OCI-LY7 (cell line): Measurements from ENCODE around the gene RASD1. TPM values are rescaled to one million over a fixed set of nuclear protein-coding genes. Genes with fewer than 3 reads are reported as not detected.

Experiments
- BruUV-seq: library from RNA; stranded (reverse); fragments of 400-500 nt; replicated peaks from 2 replicates; lab custom pipeline; 2021; lab: Mats Ljungman, UMichigan
- CTCF ChIA-PET: fragments of 300-600 bp; sonication (Branson Sonifier 250); formaldehyde crosslinking; loops from one replicate; lab custom pipeline; 2022; ENCODE audit warnings: antibody characterized with exemption; ENCODE audit not compliant: unreplicated experiment; lab: Charles Lee
- POLR2A ChIA-PET: fragments of 300-600 bp; sonication (Branson Sonifier 250); formaldehyde crosslinking; loops from one replicate; lab custom pipeline; 2022; ENCODE audit warnings: antibody characterized with exemption; lab: Charles Lee
- DNase-seq: peaks from one replicate; pipeline ENCODE4 v3.0.0-alpha.2; 2015; ENCODE audit warnings: low spot score
- H2AFZ ChIP-seq: fragments of 200-600 bp; sonication (generic), shearing (Covaris generic); 2 replicates; pipeline ENCODE4 v1.6.1; 2014; ENCODE audit warnings: mild to moderate bottlenecking, antibody characterized with exemption, low read length, moderate library complexity
- H3K27ac ChIP-seq: fragments of 200-600 bp; sonication (generic); 2 replicates; pipeline ENCODE4 v1.5.1; 2014; ENCODE audit warnings: mixed run types, low read depth, mild to moderate bottlenecking, moderate library complexity, low read length, inconsistent platforms; ENCODE audit not compliant: poor library complexity, severe bottlenecking
- H3K36me3 ChIP-seq: fragments of 200-600 bp; sonication (generic); 2 replicates; pipeline ENCODE4 v1.6.1; 2014; ENCODE audit warnings: mild to moderate bottlenecking, antibody characterized with exemption, low read length, moderate library complexity, mixed read lengths; ENCODE audit not compliant: insufficient read depth
- H3K4me1 ChIP-seq: fragments of 200-600 bp; sonication (generic); 2 replicates; pipeline ENCODE4 v1.5.1; 2014; ENCODE audit warnings: mild to moderate bottlenecking, low read length; ENCODE audit not compliant: insufficient read depth, poor library complexity, severe bottlenecking
- H3K4me2 ChIP-seq: fragments of 200-600 bp; sonication (generic); 2 replicates; pipeline ENCODE4 v1.6.1; 2014; ENCODE audit warnings: mild to moderate bottlenecking, low read length
- H3K4me3 ChIP-seq: fragments of 200-600 bp; sonication (generic); 2 replicates; pipeline ENCODE4 v1.5.1; 2014; ENCODE audit warnings: mild to moderate bottlenecking, low read depth, low read length; ENCODE audit not compliant: poor library complexity, severe bottlenecking
- H3K79me2 ChIP-seq: fragments of 200-600 bp; sonication (generic); 2 replicates; pipeline ENCODE4 v1.6.1; 2016; ENCODE audit warnings: low read depth, mild to moderate bottlenecking, low read length, moderate library complexity, mixed read lengths; ENCODE audit not compliant: insufficient read depth
- H3K9me2 ChIP-seq: fragments of 200-600 bp; sonication (generic); 2 replicates; pipeline ENCODE4 v1.6.1; 2016; ENCODE audit warnings: mild to moderate bottlenecking, low read length, mixed read lengths; ENCODE audit not compliant: insufficient read depth
- H3K9me3 ChIP-seq: fragments of 200-600 bp; sonication (generic); 2 replicates; pipeline ENCODE4 v1.6.1; 2014; ENCODE audit warnings: mild to moderate bottlenecking, mixed run types, low read length, mixed read lengths
- H4K20me1 ChIP-seq: fragments of 200-600 bp; sonication (generic); 2 replicates; pipeline ENCODE4 v1.6.1; 2014; ENCODE audit warnings: mild to moderate bottlenecking, antibody characterized with exemption, low read length, moderate library complexity, mixed read lengths; ENCODE audit not compliant: insufficient read depth
- CTCF ChIP-seq: fragments of 200-600 bp; sonication (generic); conservative IDR thresholded peaks from 2 replicates; pipeline ENCODE4 v1.5.1; 2014; ENCODE audit warnings: mild to moderate bottlenecking, antibody characterized with exemption, low read length, moderate library complexity, mixed read lengths
- EZH2phosphoT487 ChIP-seq: fragments of 200-600 bp; sonication (generic); IDR thresholded peaks from 2 replicates; pipeline ENCODE4 v1.6.1; 2018; ENCODE audit warnings: low read depth, borderline replicate concordance, mild to moderate bottlenecking, mixed run types, antibody characterized with exemption, low read length, moderate library complexity, mixed read lengths
- intact Hi-C: fragments of 100-400 bp; cut with micrococcal nuclease; formaldehyde crosslinking; loops from one replicate; pipeline ENCODE4 v1.10.0; 2022; ENCODE audit not compliant: unreplicated experiment
- total RNA-seq, 2 experiments: library from RNA; depleted of rRNA in 1 of 2; stranded (reverse); fragments of >200 nt in 1 of 2; shearing (Covaris generic) in 1 of 2; gene quantifications; 2 replicates each; pipeline ENCODE4 v1.2.3, GENCODE V29; 2014 to 2022

Gene RASD1
- total RNA-seq, 2 experiments from 2014 or later = 0.19 TPM; not detected in 1

DNA sequence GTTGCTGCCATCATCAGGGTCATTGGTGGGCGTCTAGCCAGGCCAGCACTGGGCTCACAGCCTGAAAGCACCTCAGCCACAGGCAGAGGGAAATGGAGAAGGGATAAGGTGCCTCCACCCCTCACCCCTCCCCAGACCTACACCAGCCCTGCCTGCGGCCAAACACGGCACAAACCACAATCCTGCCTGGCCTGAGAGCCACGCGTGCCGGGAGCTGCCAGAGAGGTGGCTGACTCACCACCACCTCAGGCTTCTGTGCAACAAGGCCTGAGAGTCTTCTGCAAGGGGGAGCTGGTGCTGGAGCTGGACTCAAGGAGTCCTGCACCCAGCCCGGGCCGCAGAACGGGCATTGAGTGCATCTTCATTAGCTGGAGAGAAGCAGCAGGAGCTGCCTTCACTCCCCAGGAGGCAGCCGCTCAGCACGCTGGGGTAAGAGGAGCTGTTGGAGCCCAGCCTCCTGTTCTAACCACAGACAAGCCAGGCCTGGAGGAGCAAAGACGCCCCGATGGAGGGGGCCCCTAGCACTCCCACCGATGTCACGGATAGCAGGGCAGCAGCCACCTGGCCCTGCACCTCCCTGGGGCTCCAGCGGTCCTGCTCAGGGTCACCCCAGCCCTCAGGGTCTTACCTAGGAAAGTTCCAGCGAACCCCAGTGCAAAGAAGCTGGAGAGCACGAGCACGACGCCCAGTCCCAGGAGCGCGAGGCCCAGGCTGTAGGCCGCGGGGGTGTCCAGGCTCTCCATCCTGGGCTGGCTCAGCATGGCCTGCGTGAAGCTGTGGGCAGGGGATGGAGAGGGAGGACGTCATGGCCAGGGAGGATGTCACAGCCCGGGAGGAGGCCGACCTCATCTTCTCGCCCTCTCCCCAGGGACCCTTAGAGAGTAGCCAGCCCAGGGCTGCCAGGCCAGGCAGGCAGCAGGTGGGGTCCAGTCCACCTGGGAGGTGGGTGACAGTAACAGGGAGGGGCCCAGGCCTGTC is 16.0 kb upstream of the RASD1 start:
- DNase-seq = no peak
- Histone ChIP-seq H3K36me3 (no peaks in the 10 kb centered on the region), H3K9me3 (no peaks in the 10 kb centered on the region), H4K20me1 (no peaks in the 10 kb centered on the region), H3K79me2 (no peaks in the 10 kb centered on the region), H3K9me2 (no peaks in the 10 kb centered on the region), H3K4me1 (no peaks in the 10 kb centered on the region), H2AFZ (no peak overlapping the region), H3K27ac (no peak overlapping the region), H3K4me3 (no peak overlapping the region), H3K4me2 (no peak overlapping the region)
- ChIA-PET POLR2A (interaction anchor here (0.5 kb wide), 2 partner anchors 184 to 348 kb away, joined by 3 read pairs; no protein-coding TSS in a partner anchor), CTCF (no interaction called here)
- no peak for TF ChIP-seq CTCF
- no peak for TF ChIP-seq EZH2phosphoT487
- BruUV-seq = no TSS peak
- intact Hi-C loops = no loop called here

DNA sequence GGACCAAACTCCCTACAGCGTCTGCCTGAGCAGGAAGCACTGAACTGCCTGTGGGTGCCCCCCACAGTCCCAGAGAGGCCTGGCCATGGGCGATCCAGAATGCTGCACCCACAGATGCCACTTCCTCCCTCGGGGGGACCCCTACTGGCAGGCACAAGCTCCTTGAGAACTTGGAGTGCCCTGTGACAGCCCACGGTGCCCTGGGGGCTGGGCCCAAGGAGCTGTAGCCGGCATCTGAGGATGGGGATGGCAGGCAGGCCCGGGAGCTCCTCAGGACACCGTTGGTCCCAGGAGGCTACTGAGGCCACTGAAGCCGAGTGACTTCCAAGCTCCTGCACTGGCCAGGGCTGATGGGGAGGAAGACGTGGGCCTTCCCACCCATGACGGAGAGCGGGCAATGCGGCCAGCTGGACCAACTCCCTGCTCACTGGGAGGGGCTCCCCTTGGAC is 15.1 kb upstream of the RASD1 start:
- TF ChIP-seq EZH2phosphoT487 (no peak), CTCF (no peak)
- Histone ChIP-seq H3K4me2 (no peak overlapping the region), H4K20me1 (no peaks in the 10 kb centered on the region), H3K27ac (no peak overlapping the region), H2AFZ (no peak overlapping the region), H3K4me3 (no peak overlapping the region), H3K4me1 (no peaks in the 10 kb centered on the region), H3K79me2 (no peaks in the 10 kb centered on the region), H3K9me3 (no peaks in the 10 kb centered on the region), H3K36me3 (no peaks in the 10 kb centered on the region), H3K9me2 (no peaks in the 10 kb centered on the region)
- BruUV-seq = no TSS peak
- intact Hi-C loops = no loop called here
- no peak for DNase-seq
- ChIA-PET POLR2A (no interaction called here), CTCF (no interaction called here)
